Ishikawa (cell line): ENCODE results near the gene PIGZ.

Experiments used
- CEBPB ChIP-seq: IDR thresholded peaks from 2 replicates; pipeline ENCODE4 v1.6.1; 2012
- EP300 ChIP-seq: IDR thresholded peaks from 2 replicates; pipeline ENCODE4 v1.6.1; 2012; ENCODE audit warnings: borderline replicate concordance
- MAX ChIP-seq: IDR thresholded peaks from 2 replicates; pipeline ENCODE4 v1.6.1; 2012
- REST ChIP-seq: IDR thresholded peaks from 2 replicates; pipeline ENCODE4 v1.6.1; 2012; ENCODE audit warnings: low read depth, mild to moderate bottlenecking
- TAF1 ChIP-seq: IDR thresholded peaks from 2 replicates; pipeline ENCODE4 v1.6.1; 2012; ENCODE audit warnings: low read depth, mild to moderate bottlenecking
- TCF12 ChIP-seq: IDR thresholded peaks from 2 replicates; pipeline ENCODE4 v1.6.1; 2012; ENCODE audit warnings: low read depth

- no peak for TF ChIP-seq TAF1
- TF ChIP-seq TCF12: no peak
- no peak for TF ChIP-seq MAX
- no peak for TF ChIP-seq REST
- no peak for TF ChIP-seq EP300
- no peak for TF ChIP-seq CEBPB
Measured at GRCh38 chr3:197011780-197012539, 43.3 kb upstream of the PIGZ start.
